GM21447 (cell line): Measurements from ENCODE around the gene FTCD.
"Not testable (repeated sequence)": the region's sequence is repeated elsewhere in the genome, so short reads cannot be mapped to it uniquely, and the experiment has no call there.

ENCODE experiments used
- ATAC-seq: cut with Tn5 transposase; IDR thresholded peaks from one replicate; pipeline ENCODE4 v1.9.1; 2021; ENCODE audit not compliant: unreplicated experiment

Gene FTCD, protein sequence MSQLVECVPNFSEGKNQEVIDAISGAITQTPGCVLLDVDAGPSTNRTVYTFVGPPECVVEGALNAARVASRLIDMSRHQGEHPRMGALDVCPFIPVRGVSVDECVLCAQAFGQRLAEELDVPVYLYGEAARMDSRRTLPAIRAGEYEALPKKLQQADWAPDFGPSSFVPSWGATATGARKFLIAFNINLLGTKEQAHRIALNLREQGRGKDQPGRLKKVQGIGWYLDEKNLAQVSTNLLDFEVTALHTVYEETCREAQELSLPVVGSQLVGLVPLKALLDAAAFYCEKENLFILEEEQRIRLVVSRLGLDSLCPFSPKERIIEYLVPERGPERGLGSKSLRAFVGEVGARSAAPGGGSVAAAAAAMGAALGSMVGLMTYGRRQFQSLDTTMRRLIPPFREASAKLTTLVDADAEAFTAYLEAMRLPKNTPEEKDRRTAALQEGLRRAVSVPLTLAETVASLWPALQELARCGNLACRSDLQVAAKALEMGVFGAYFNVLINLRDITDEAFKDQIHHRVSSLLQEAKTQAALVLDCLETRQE

GRCh38 chr21:46155514-46156377 lies at the start of gene FTCD:
Gene FTCD, minus strand, starts transcription at chr21:46155579. Its CDS starts 56 bp downstream, at chr21:46155523.
- ATAC-seq, result no peak

- no peak for ATAC-seq
Measured at GRCh38 chr21:46205166-46205565, 49.8 kb upstream of the FTCD start.

DNA sequence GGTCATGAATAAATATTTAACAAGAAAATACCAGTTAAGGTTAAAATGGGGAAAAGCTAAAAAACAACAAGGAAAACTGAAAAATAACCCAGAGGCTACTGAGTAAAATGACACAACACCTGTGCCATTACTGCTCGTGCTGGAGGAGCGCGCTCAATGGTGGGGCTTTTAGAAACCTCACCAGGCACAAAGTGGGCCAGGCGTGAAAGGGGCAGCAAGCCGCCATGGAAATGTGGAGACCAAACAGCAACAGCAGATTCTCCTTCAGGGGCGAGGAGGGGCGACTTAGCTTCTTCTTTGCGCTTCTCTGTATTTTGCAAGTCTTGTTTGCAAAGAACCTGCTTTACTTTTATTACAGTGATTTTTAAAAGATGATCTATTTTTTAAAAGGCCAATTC lies 47.8 kb upstream of the FTCD start:
- no peak for ATAC-seq

- ATAC-seq, result no peak
Measured at GRCh38 chr21:46202592-46203202, 47.3 kb upstream of the FTCD start.

DNA sequence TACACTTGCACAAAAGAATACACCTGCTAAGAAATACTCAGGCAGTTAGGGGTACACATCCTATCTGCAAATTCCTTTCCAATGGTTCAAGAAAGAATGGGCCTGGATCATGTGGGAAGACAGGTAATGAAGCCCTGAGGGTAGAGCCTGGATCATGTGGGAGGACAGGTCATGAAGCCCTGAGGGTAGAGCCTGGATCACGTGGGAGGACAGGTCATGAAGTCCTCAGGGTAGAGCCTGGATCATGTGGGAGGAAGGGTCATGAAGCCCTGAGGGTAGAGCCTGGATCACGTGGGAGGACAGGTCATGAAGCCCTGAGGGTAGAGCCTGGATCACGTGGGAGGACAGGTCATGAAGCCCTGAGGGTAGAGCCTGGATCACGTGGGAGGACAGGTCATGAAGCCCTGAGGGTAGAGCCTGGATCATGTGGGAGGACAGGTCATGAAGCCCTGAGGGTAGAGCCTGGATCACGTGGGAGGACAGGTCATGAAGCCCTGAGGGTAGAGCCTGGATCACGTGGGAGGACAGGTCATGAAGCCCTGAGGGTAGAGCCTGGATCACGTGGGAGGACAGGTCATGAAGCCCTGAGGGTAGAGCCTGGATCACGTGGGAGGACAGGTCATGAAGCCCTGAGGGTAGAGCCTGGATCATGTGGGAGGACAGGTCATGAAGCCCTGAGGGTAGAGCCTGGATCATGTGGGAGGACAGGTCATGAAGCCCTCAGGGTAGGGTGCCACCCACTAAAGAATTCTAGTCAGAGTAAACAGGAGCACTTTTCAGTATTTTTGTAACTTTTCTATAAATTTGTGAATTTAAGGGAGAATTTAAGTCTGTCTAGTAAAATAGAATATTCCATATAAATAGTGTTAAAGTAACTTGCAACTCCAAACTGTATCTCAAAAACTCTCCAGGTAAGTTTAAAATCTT lies 45.8 kb upstream of the FTCD start:
- not testable (repeated sequence) for ATAC-seq

GRCh38 chr21:46199436-46200373 lies 44.3 kb upstream of the FTCD start:
- no peak for ATAC-seq

DNA sequence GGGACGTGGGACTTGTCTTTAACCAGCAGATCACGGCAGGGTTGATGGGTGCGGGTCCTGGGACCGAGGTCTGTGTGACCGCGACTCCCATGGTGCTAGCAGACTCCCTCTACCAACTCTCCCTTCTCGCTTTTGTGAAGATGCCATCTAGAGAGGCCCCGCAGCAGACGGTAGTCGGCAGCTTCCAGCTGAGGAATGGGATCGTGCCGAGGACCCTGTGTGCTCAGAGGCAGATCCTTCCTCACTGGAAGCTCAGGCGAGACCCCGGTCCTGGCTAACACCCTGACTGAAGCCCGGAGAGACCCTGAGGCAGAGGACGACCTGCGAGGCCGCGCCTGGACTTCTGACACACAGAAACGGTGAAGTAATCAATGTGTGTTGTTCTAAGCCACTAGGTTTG lies 41.4 kb upstream of the FTCD start:
- no peak for ATAC-seq

DNA sequence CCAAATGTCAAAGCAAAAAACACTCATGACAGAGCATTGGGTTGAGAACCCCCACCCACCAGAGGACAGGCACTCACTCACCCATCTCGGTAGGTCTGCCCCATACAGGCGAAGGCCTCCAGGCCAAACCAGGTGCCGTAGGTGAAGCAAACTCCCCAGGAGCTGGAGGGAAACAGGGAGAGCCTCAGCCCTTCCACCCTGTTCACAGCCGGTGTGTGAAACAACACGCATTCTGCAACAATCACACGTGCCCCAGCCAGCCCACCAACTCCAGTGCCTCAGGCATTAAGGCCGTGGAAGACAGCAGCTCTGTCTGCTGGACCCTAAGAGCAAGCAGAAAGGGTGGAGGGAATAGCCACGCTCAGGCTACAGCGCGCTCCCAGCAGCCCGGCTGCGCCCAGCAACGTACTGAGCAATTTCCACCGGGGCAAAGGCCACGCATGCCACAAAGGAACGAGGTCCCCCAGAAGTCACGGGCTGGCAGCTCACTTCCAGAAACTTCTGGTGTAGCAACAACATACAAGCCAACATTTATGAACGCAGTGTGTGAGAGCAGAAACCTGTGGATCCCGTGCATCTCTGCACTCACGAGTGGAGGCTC lies 40.3 kb upstream of the FTCD start:
- ATAC-seq, result no peak

- no peak for ATAC-seq
Measured at GRCh38 chr21:46194374-46195334, 39.3 kb upstream of the FTCD start.

- no peak for ATAC-seq
Measured at GRCh38 chr21:46193829-46194373, 38.5 kb upstream of the FTCD start.

DNA sequence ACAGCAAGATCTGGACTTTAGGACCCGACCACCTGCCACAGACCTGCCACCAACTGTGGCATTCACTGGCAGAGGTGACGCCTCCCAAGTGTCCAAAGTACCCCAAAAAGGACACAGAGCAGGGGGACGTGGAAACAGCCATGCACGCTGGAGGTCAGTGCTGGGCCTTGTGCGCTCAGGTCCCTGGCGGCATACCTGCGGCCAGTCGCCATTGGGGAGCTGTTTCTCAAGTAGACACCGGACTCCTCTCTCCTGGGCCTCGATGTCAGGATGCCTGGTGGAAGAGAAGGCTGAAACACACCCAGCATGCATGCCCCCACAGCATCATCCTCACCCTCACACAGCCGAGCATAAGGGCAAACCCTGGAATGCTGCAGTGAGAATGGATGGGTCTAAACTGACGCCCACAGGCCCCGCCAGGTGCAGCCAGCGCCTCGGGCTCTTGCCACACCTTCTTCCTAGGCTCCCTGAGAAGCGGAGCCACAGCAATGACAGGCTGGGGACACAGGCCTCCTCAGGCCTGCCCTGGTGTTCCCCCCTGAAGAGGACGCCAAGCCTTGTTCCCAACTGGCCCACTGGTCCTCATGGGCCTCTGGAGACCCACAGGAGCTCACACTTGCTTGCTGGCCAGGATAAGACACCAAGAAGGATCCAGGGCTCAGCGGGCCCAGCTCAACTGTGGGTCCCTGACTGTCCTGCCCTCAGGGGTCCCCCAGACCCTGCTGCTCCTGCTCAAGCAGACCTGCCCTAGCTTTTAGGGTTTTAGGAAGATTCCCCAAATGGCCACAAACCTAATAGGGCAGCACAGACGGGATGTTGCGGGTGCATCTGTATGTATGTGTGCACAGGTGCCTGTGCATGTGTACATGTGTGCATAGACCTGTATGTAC lies 36.6 kb upstream of the FTCD start:
- ATAC-seq, result no peak

DNA sequence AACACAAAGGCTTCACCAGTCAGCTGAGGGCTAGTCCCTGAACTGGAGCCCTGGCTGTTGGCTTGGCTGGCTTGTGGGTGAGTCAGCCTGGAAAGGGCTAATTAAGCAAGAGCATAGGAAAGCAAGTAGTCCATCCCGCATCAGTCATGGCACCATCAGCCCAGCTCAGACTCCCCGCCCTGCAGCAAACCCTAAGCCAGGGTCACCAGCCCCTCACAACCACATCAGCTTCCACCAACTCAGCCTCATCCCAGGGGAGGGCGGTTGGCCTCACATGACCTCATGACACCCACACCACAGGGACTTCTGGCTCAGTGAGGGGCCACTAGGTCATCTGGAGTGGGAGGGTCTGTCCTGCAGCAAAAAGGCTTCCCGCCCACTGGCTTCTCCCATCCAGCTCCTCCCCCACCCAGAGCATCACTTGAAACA lies 35.9 kb upstream of the FTCD start:
- no peak for ATAC-seq

- ATAC-seq, result no peak
Measured at GRCh38 chr21:46190491-46191131, 35.2 kb upstream of the FTCD start.

DNA sequence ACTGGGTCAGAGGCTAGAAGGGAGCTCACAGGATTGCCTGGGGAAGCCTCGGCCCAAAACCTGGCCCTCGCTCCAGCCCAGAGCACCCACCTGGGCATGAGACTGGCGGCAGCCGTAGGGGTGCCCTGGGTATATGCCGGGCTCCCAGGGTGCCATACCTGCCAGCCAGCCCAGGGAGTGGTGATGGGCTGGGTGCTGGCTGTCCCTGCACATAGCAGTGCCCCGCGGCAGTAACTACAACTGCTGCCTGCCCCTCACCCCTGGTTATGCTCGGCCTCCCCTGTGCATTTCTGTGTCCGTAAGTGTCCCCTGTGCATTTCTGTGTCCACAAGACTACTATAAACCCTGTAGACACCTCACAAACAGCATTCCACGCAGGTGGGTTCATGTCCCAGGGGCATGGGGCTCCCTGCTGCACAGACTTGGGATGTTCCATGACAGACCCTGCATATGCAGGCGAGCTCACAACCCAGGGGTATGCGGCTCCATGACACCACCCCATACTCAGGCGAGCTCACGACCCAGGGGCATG lies 34.6 kb upstream of the FTCD start:
- ATAC-seq, result no peak

DNA sequence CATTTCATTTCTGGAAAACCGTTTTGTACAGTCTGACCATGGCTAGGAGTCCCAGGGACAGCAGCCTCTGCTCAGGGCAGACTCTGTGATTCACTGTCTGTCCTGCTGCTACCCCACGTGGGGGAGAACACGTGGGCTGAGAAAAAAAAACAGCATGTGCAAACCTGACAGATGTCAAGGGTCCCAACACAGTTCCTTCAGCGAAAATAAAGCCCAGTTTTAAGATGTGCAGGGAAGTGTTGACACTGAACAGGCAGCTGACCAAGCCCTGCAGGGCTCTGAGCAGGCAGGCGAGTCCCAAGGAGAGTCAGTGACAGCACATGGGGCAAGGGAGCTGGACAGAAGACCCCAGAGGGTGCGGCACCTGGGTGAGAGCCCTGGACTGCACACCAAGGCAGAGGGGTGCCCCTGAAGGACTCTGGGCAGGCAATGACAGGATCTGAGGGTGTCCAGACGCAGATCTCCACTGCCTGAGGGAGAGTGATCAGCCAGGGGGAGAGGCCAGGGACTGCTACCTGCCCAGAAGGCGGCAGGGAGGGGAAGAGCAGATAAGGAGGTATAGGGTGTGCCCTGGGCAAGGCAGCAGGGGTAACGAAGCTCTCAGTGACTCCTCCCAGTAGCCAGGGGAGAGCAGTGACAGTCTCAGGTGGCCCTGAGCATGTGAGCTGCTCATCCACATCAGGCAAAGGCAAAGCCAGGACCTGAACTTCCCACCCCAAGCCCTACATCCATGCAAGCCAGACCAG lies 34.0 kb upstream of the FTCD start:
- ATAC-seq, result no peak
